AG04450 (cell line): ENCODE measurements around the gene BLOC1S1. TPM values are rescaled to one million over a fixed set of nuclear protein-coding genes. Genes with fewer than 3 reads are reported as not detected.

Experiments used
- CTCF ChIA-PET: fragments of 300-600, 350-600 bp; formaldehyde crosslinking; extraction: SDS; loops from one replicate; lab custom pipeline; 2022; ENCODE audit warnings: antibody characterized with exemption, inconsistent platforms; lab: Charles Lee
- POLR2A ChIA-PET: fragments of 350-600 bp; formaldehyde crosslinking; extraction: SDS; loops from one replicate; lab custom pipeline; 2021; ENCODE audit warnings: antibody characterized with exemption, inconsistent platforms; lab: Yijun Ruan, JAX
- DNase-seq: peaks from one replicate; pipeline ENCODE4 v3.0.0-alpha.2; 2011; ENCODE audit warnings: low read depth, low spot score
- H3K27ac ChIP-seq: one replicate; pipeline ENCODE4 v1.5.1; 2012; ENCODE audit warnings: low read depth, low read length, control low read depth
- H3K27me3 ChIP-seq: one replicate; pipeline ENCODE4 v1.6.0; 2012; ENCODE audit warnings: low read length; ENCODE audit not compliant: control insufficient read depth, insufficient read depth
- H3K4me3 ChIP-seq: 2 replicates; pipeline ENCODE4 v1.5.1; 2011; ENCODE audit warnings: mild to moderate bottlenecking, low read depth, low read length, control low read depth
- H3K9me3 ChIP-seq: 2 replicates; pipeline ENCODE4 v1.5.1; 2012; ENCODE audit warnings: low read length; ENCODE audit not compliant: control insufficient read depth, insufficient read depth
- CTCF ChIP-seq: IDR thresholded peaks from 2 replicates; pipeline ENCODE4 v1.5.1; 2011; ENCODE audit warnings: low read depth, low read length, control low read depth, inconsistent platforms
- polyA plus RNA-seq: library from polyadenylated mRNA; depleted of rRNA; stranded (reverse); fragments of >200 nt; gene quantifications from 2 replicates; pipeline ENCODE4 v1.2.3, GENCODE V29; 2011

Gene BLOC1S1
- polyA plus RNA-seq, 1 experiment, result 132 TPM

- no peak for DNase-seq
- H3K4me3 ChIP-seq, result no peak overlapping the region
- ChIA-PET CTCF (interaction anchor here (0.6 kb wide), 2 partner anchors 24 to 58 kb away, joined by 3 to 4 read pairs; no protein-coding TSS in a partner anchor), POLR2A (interaction anchor here (0.8 kb wide), 1 partner anchor 1354 kb away, joined by 4 read pairs; no protein-coding TSS in a partner anchor)
- peaks cover 4% of the 10 kb centered on the region for H3K27me3 ChIP-seq
- H3K9me3 ChIP-seq, result no peaks in the 10 kb centered on the region; the same call in 1 of the 2 replicates
- TF ChIP-seq CTCF, result no peak
- peak overlapping the region; percentile 39 for H3K27ac ChIP-seq
These were observed 2.1 kb upstream of the BLOC1S1 start for GRCh38 chr12:55713721-55714120.

GRCh38 chr12:55715169-55715764 is 579 bp upstream of the BLOC1S1 start:
- POLR2A ChIA-PET, result interaction anchor here (3.9 kb wide), 1 partner anchor 14 kb away, joined by 20 read pairs; the partner anchor contains the start of gene CD63
- no peaks in the 10 kb centered on the region for H3K27me3 ChIP-seq

GRCh38 chr12:55716582-55716957 is 724 bp downstream of the BLOC1S1 start:
- H3K27me3 ChIP-seq, result no peaks in the 10 kb centered on the region
- DNase-seq, result no peak
- H3K27ac ChIP-seq, result peak overlapping the region; percentile 93
- no peak for TF ChIP-seq CTCF
- CTCF ChIA-PET, result interaction anchor here (1.0 kb wide), 1 partner anchor 18 kb away, joined by 3 read pairs; no protein-coding TSS in a partner anchor
- POLR2A ChIA-PET, result interaction anchor here (3.9 kb wide), 1 partner anchor 13 kb away, joined by 20 read pairs; the partner anchor contains the start of gene CD63
- H3K4me3 ChIP-seq, result peak overlapping the region; percentile 80
- H3K9me3 ChIP-seq, result no peaks in the 10 kb centered on the region; the same call in 1 of the 2 replicates

More at GRCh38 chr12:55715169-55715764, 579 bp upstream of the BLOC1S1 start:
- Histone ChIP-seq H3K27ac (peak overlapping the region; percentile 93), H3K9me3 (no peaks in the 10 kb centered on the region; the same call in 1 of the 2 replicates), H3K4me3 (peak overlapping the region; percentile 80)
- TF ChIP-seq CTCF, result no peak
- DNase-seq, result no peak
- CTCF ChIA-PET, result interaction anchor here (1.0 to 1.1 kb wide), 2 partner anchors 10 to 59 kb away, joined by 3 read pairs; no protein-coding TSS in a partner anchor

- no peaks in the 10 kb centered on the region; the same call in 1 of the 2 replicates for H3K9me3 ChIP-seq
- H3K4me3 ChIP-seq, result peak overlapping the region; percentile 80
- H3K27ac ChIP-seq, result peak overlapping the region; percentile 93
- ChIA-PET POLR2A (interaction anchor here (0.6 to 3.9 kb wide), 4 partner anchors 12 to 1356 kb away, joined by 3 to 20 read pairs (median 4); partner anchors contain the start of gene CD63), CTCF (interaction anchor here (1.0 kb wide), 1 partner anchor 17 kb away, joined by 3 read pairs; no protein-coding TSS in a partner anchor)
- H3K27me3 ChIP-seq, result no peaks in the 10 kb centered on the region
- no peak for DNase-seq
- no peak for TF ChIP-seq CTCF
These were observed 1.5 kb downstream of the BLOC1S1 start for GRCh38 chr12:55717011-55718007.
